BE2C (cell line): ENCODE results near the gene SBNO1.
A peak's percentile ranks its signal among the peaks of the same experiment; 100 is the strongest.

Experiments used
- DNase-seq: peaks from one replicate; pipeline ENCODE4 v3.0.0-alpha.2; 2020
- H3K27me3 ChIP-seq: fragments of 250-450 bp; sonication (Bioruptor Pico); 2 replicates; pipeline ENCODE4 v1.5.1; 2020; ENCODE audit warnings: mild to moderate bottlenecking
- H3K36me3 ChIP-seq: fragments of 250-450 bp; sonication (Bioruptor Pico); 2 replicates; pipeline ENCODE4 v1.5.1; 2020; ENCODE audit warnings: mild to moderate bottlenecking
- H3K4me1 ChIP-seq: fragments of 250-450 bp; sonication (Bioruptor Pico); 2 replicates; pipeline ENCODE4 v1.5.1; 2020
- H3K4me3 ChIP-seq: 2 replicates; pipeline ENCODE4 v1.5.1; 2011; ENCODE audit warnings: low read depth, low read length
- H3K9me3 ChIP-seq: fragments of 250-450 bp; sonication (Bioruptor Pico); 2 replicates; pipeline ENCODE4 v1.5.1; 2020
- TF ChIP-seq, protein P1 (sequence below): IDR thresholded peaks from 2 replicates; pipeline ENCODE4 v1.5.1; 2012; ENCODE audit warnings: mild to moderate bottlenecking, low read depth, low read length

The SBNO1 gene

DNA sequence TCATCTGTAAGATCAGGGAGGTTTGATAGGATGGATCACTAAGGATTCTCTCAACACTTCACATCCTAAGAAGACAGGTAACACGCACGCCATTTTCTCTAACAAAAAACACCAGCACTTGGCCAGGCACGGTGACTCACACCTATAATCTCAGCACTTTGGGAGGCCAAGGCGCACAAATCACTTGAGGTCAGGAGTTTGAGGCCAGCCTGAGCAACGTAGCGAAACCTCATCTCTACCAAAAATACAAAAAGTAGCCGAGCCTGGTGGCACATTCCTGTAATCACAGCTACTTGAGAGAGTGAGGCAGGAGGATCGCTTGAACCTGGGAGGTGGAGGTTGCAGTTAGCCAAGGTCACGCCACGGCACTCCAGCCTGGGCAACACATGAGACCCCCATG, 82.5 kb downstream of the SBNO1 start:
- H3K36me3 ChIP-seq = no peaks in the 10 kb centered on the region
- H3K27me3 ChIP-seq = no peaks in the 10 kb centered on the region
- no peak for DNase-seq
- TF ChIP-seq, protein P1, sequence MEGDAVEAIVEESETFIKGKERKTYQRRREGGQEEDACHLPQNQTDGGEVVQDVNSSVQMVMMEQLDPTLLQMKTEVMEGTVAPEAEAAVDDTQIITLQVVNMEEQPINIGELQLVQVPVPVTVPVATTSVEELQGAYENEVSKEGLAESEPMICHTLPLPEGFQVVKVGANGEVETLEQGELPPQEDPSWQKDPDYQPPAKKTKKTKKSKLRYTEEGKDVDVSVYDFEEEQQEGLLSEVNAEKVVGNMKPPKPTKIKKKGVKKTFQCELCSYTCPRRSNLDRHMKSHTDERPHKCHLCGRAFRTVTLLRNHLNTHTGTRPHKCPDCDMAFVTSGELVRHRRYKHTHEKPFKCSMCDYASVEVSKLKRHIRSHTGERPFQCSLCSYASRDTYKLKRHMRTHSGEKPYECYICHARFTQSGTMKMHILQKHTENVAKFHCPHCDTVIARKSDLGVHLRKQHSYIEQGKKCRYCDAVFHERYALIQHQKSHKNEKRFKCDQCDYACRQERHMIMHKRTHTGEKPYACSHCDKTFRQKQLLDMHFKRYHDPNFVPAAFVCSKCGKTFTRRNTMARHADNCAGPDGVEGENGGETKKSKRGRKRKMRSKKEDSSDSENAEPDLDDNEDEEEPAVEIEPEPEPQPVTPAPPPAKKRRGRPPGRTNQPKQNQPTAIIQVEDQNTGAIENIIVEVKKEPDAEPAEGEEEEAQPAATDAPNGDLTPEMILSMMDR = no peak
- H3K4me3 ChIP-seq = no peak overlapping the region
- H3K9me3 ChIP-seq = no peaks in the 10 kb centered on the region
- H3K4me1 ChIP-seq = no peaks in the 10 kb centered on the region

DNA sequence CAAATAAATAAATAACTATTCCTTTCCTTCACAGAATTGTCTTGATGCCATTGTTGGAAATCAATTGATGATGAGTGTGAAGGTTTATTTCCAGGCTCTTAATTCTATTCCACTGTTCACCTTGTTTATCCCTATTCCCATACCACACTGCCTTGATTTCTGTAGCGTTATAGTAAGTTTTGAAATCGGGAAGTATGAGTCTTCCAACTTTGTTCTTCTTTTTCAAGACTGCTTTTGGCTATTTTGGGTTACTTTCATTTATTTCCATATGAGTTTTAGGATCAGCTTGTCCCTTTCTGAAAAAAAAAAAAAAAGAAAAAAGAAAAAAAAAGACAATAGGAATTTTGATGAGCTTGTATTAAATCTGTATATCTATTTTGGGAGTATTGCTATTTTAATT, 83.7 kb downstream of the SBNO1 start:
- H3K9me3 ChIP-seq = no peaks in the 10 kb centered on the region
- no peak overlapping the region for H3K4me3 ChIP-seq
- no peaks in the 10 kb centered on the region for H3K4me1 ChIP-seq
- no peak for DNase-seq
- H3K27me3 ChIP-seq = no peaks in the 10 kb centered on the region
- TF ChIP-seq, protein P1 = no peak
- H3K36me3 ChIP-seq = no peaks in the 10 kb centered on the region

DNA sequence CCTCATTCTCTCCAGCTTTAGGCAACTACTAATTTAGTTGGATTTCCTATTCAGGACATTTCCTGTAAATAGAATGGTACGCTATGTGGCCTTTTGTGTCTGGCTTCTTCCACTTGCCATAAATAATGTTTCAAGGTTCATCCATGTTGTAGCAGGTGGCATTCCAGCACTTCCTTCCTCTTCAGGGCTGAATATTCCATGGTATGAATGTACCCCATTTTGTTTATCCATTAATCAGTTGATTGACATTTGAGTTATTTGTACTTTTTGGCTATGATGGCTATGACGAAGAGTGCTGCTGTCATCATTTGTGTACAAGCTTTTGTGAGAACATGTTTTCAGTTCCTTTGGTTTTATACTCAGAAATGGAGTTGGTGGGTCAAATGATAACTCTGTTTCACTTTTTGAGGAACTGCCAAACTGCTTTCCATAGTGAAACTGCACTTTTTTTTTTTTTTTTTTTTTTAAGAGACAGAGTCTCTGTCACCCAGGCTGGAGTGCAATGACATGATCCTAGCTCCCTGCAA, 86.5 kb downstream of the SBNO1 start:
- Histone ChIP-seq H3K4me3 (no peak overlapping the region), H3K36me3 (no peaks in the 10 kb centered on the region), H3K27me3 (no peaks in the 10 kb centered on the region), H3K9me3 (no peaks in the 10 kb centered on the region), H3K4me1 (no peaks in the 10 kb centered on the region)
- TF ChIP-seq, protein P1 = no peak
- no peak for DNase-seq

DNA sequence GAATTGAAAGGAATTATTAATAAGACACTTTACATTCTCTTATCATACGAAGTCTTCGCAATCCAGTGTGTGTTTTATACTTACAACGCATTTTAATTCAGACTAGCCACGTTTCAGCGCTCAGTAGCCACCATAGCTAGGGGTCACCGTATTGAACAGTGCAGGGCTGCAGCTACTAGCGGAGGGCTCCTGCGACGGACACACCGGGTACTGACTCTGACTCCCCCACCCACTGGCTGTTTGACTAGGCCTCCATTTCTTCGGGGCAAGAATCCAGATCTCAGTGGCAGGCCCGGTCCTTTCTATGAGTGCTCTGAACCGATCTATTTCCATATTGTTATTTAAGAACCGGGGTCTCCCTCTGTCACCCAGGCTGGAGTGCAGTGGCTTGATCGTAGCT, 91.5 kb downstream of the SBNO1 start:
- H3K4me1 ChIP-seq = peaks cover 10% of the 10 kb centered on the region
- no peaks in the 10 kb centered on the region for H3K27me3 ChIP-seq
- H3K36me3 ChIP-seq = peaks cover 7% of the 10 kb centered on the region
- H3K4me3 ChIP-seq = no peak overlapping the region
- no peaks in the 10 kb centered on the region for H3K9me3 ChIP-seq
- TF ChIP-seq, protein P1 = no peak
- no peak for DNase-seq

DNA sequence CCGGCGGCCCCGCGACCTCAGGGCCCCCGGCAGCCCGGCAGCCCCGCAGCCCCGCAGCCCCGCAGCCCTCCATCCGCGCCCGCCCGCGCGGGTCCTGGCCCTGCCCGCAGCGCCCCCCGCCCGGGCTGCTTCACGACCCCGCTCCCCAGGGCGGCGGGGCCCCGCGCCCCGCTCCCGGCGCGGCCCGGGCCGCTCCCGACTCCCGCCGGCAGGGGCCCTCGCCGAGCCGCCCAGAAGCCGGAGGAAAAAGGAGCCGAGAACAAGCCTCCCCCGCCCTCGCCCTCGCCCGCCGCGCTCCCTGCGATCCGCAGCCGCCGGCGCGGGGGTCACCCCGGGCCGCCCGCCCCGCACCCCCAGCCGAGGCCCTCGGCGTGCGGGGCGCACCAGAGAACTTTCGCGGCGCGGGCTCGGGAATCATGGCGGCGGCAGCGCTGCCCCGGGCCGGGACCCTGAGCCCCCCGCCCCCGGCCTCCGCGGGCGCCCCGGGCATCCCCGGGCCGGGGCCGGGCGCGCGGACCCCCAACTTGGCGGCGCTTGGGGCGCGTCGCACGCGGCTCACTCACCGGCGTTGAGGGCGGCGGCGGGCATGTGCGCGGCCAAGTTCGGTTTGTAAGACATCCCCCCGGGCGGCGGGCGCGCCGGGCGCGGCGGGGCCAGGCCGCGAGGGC, 93.5 kb downstream of the SBNO1 start:
- peak overlapping the region; percentile 89 for H3K4me3 ChIP-seq
- peaks cover 18% of the 10 kb centered on the region for H3K36me3 ChIP-seq
- DNase-seq = peak; percentile 85
- no peaks in the 10 kb centered on the region for H3K27me3 ChIP-seq
- TF ChIP-seq, protein P1 = peak; percentile 39
- no peaks in the 10 kb centered on the region for H3K9me3 ChIP-seq
- H3K4me1 ChIP-seq = peaks cover 16% of the 10 kb centered on the region

DNA sequence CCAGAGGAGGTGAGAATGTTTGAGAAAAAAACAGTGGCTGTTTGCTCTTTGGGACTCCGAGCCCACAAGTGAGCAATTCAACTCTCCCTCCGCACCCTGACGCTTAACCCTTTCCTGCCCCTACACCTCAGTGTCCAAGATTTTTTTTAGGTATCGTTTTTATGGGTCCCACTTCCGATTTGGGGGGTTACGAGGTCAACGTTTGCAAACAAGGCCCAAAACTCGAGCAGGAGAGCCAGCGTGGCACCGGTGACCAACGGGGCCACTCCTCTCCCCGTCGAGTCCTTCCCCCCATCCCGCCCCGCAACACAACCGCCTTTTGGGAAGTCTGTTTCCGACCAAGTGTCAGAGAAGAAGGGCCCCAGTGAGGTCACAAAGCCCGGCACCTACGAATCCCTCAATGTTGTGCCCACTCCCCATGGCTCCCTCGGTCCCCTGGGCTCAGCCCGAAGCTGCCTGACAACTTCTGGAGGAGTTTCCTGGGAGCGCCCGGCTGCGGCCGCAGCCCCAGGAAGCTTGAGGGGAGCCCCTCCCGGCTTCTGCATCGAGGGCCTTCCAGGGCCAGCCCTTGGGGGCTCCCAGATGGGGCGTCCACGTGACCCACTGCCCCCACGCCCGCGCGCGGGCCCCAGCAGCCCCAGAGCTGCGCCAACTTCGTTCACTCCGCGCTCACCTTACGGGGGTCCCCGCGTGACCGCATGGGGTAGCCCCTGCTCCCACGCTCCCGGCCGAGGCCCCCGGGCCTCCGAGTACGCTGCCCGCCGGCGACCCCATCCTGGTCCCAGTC, 94.2 kb downstream of the SBNO1 start:
- Histone ChIP-seq H3K9me3 (no peaks in the 10 kb centered on the region), H3K4me1 (peaks cover 16% of the 10 kb centered on the region), H3K4me3 (peak overlapping the region; percentile 89), H3K36me3 (peaks cover 20% of the 10 kb centered on the region), H3K27me3 (no peaks in the 10 kb centered on the region)
- DNase-seq = peak; percentile 26
- TF ChIP-seq, protein P1 = no peak
